Mucosa of descending colon (tissue), 3 donors: ENCODE results near the gene TCAF2. TPM values are rescaled to one million over a fixed set of nuclear protein-coding genes. Genes with fewer than 3 reads are reported as not detected.
"Not testable (repeated sequence)": the region's sequence is repeated elsewhere in the genome, so short reads cannot be mapped to it uniquely, and the experiment has no call there.

ENCODE experiments used
- ATAC-seq: fragments of 200-7000 bp; cut with Tn5 transposase; one replicate; pipeline ENCODE4 v1.9.1; 2020; ENCODE audit warnings: mild to moderate bottlenecking, moderate library complexity
- DNase-seq, 3 donors: peaks; one replicate each; pipeline ENCODE4 v3.0.0-alpha.2; 2020
- H3K36me3 ChIP-seq: fragments of 200-600 bp; one replicate; pipeline ENCODE4 v1.8.0; 2021; ENCODE audit warnings: low read depth, mild to moderate bottlenecking
- H3K4me1 ChIP-seq: fragments of 200-600 bp; one replicate; pipeline ENCODE4 v1.8.0; 2021; ENCODE audit warnings: low read depth, mild to moderate bottlenecking
- H3K4me3 ChIP-seq: fragments of 200-600 bp; one replicate; pipeline ENCODE4 v1.8.0; 2021; ENCODE audit warnings: mild to moderate bottlenecking
- H3K9me3 ChIP-seq: fragments of 200-600 bp; one replicate; pipeline ENCODE4 v1.8.0; 2021; ENCODE audit warnings: mild to moderate bottlenecking
- intact Hi-C, 2 donors: fragments of 100-400 bp; cut with DNase I in 1 of 2; cut with micrococcal nuclease in 1 of 2; formaldehyde crosslinking; loops; one replicate each; pipeline versions ENCODE4 v1.11.0 to v1.11.1; 2022; cut with DNase I, micrococcal nuclease
- total RNA-seq, 3 donors: library from RNA; stranded (reverse); fragmentation: NEBNext Ultra II Directional in 2 of 3; extraction: Animal tissue kit (Norgen Biotek cat#: 25700) in 2 of 3; gene quantifications; one replicate each; pipeline versions ENCODE4 v1.2.1 to v1.2.4, GENCODE V29; 2021 to 2023
- donor health status: DM: no; HTN: no; CAD: no; lungs with moderate emphysema.
- donor health status: DM: no; HTN: no; CAD: no.
- donor health status: DM: no; HTN: yes; CAD: no.

Gene TCAF2
- total RNA-seq, 3 donors from 2014 or later: 1.3 to 4.1 (median 1.6) TPM

- intact Hi-C loops, H3K4me3 ChIP-seq, DNase-seq, H3K9me3 ChIP-seq, H3K36me3 ChIP-seq, H3K4me1 ChIP-seq: not testable (repeated sequence)
- ATAC-seq: peak; percentile 60
Measured at GRCh38 chr7:143635364-143636240, 14.8 kb downstream of the TCAF2 start.

- ATAC-seq: peak; percentile 66
- DNase-seq, H3K36me3 ChIP-seq, intact Hi-C loops, H3K9me3 ChIP-seq, H3K4me1 ChIP-seq, H3K4me3 ChIP-seq: not testable (repeated sequence)
Measured at GRCh38 chr7:143639372-143639771, 18.6 kb downstream of the TCAF2 start.

- H3K4me3 ChIP-seq, H3K4me1 ChIP-seq, ATAC-seq, H3K36me3 ChIP-seq, H3K9me3 ChIP-seq, intact Hi-C loops, DNase-seq: not testable (repeated sequence)
Measured at GRCh38 chr7:143640528-143641189, 19.9 kb downstream of the TCAF2 start.

GRCh38 chr7:143646598-143646997 lies 25.8 kb downstream of the TCAF2 start:
- H3K9me3 ChIP-seq, H3K36me3 ChIP-seq, ATAC-seq, H3K4me3 ChIP-seq, intact Hi-C loops, H3K4me1 ChIP-seq, DNase-seq: not testable (repeated sequence)

GRCh38 chr7:143649902-143650301 lies 29.1 kb downstream of the TCAF2 start:
- ATAC-seq, H3K36me3 ChIP-seq, intact Hi-C loops, H3K4me1 ChIP-seq, DNase-seq, H3K9me3 ChIP-seq, H3K4me3 ChIP-seq: not testable (repeated sequence)

GRCh38 chr7:143650447-143650846 lies 29.7 kb downstream of the TCAF2 start:
- ATAC-seq, DNase-seq, H3K4me1 ChIP-seq, H3K4me3 ChIP-seq, intact Hi-C loops, H3K9me3 ChIP-seq, H3K36me3 ChIP-seq: not testable (repeated sequence)

Other genes starting within 250 kb of the TCAF2 start
- 100 to 1,000 TPM in 2 of 3 donors, 10 to 100 TPM in 1; 49.0 to 203 (median 109) TPM for gene ZYX, start 239.6 kb upstream of the TCAF2 start, total RNA-seq
- 10 to 100 TPM in 2 of 3 donors, 1 to 10 TPM in 1; 9.1 to 19.6 (median 18.9) TPM for gene EPHA1, start 212.1 kb upstream of the TCAF2 start, total RNA-seq
- gene TAS2R60, start 177.5 kb upstream of the TCAF2 start, total RNA-seq: under 1 TPM in 1 of 3 donors, not detected in 2; 0.32 TPM
- gene TAS2R41, start 143.1 kb upstream of the TCAF2 start, total RNA-seq: under 1 TPM in 1 of 3 donors, not detected in 2; 0.34 TPM
- 1 to 10 TPM in 1 of 3 donors, under 1 TPM in 1, not detected in 1; 0.76 to 1.2 TPM for gene CTAGE15, start 49.2 kb upstream of the TCAF2 start, total RNA-seq
- under 1 TPM; 0.17 to 0.44 (median 0.29) TPM for gene CTAGE6, start 136.7 kb downstream of the TCAF2 start, total RNA-seq